Mammary epithelial cell (primary cell): ENCODE measurements around the gene IPCEF1.

ENCODE experiments used
- EZH2 ChIP-seq: IDR thresholded peaks from 2 replicates; pipeline ENCODE4 v1.6.1; 2012; ENCODE audit warnings: low read length, inconsistent platforms, borderline replicate concordance
- TF ChIP-seq, protein P1 (sequence below), 2 donors: IDR thresholded peaks in 1 of 2; conservative IDR thresholded peaks in 1 of 2; 2 replicates each; pipeline ENCODE4 v1.5.1; 2011 to 2012; ENCODE audit warnings: inconsistent platforms in 2 of 2, low read length in 2 of 2, mild to moderate bottlenecking in 2 of 2, control low read depth in 1 of 2, low read depth in 1 of 2; ENCODE audit not compliant: insufficient read depth in 1 of 2; ENCODE audit errors: extremely low read depth in 1 of 2

- TF ChIP-seq, protein P1, sequence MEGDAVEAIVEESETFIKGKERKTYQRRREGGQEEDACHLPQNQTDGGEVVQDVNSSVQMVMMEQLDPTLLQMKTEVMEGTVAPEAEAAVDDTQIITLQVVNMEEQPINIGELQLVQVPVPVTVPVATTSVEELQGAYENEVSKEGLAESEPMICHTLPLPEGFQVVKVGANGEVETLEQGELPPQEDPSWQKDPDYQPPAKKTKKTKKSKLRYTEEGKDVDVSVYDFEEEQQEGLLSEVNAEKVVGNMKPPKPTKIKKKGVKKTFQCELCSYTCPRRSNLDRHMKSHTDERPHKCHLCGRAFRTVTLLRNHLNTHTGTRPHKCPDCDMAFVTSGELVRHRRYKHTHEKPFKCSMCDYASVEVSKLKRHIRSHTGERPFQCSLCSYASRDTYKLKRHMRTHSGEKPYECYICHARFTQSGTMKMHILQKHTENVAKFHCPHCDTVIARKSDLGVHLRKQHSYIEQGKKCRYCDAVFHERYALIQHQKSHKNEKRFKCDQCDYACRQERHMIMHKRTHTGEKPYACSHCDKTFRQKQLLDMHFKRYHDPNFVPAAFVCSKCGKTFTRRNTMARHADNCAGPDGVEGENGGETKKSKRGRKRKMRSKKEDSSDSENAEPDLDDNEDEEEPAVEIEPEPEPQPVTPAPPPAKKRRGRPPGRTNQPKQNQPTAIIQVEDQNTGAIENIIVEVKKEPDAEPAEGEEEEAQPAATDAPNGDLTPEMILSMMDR (conservative IDR thresholded peaks at IDR 0.05 in 1 of 2, IDR thresholded peaks at IDR 0.05 in 1 of 2; ENCODE audit: extremely low read depth in 1 of 2, insufficient read depth in 1 of 2, low read depth in 1 of 2, low read length in 2 of 2) = no peak
- no peak for TF ChIP-seq EZH2
These were observed 70.8 kb downstream of the IPCEF1 start for GRCh38 chr6:154285826-154286225.
